HG02678 (cell line): ENCODE measurements around the gene RAF1.

Experiments used
- ATAC-seq: cut with Tn5 transposase; IDR thresholded peaks from one replicate; pipeline ENCODE4 v1.9.1; 2021; ENCODE audit warnings: mild to moderate bottlenecking, moderate library complexity; ENCODE audit not compliant: unreplicated experiment

Gene RAF1

GRCh38 chr3:12598890-12599289 is 65.0 kb downstream of the RAF1 start:
- no peak for ATAC-seq

- no peak for ATAC-seq
These were observed 70.4 kb downstream of the RAF1 start for GRCh38 chr3:12593473-12593872.

- no peak for ATAC-seq
These were observed 71.8 kb downstream of the RAF1 start for GRCh38 chr3:12591997-12592715.

- no peak for ATAC-seq
These were observed 72.5 kb downstream of the RAF1 start for GRCh38 chr3:12591456-12591855.

- ATAC-seq = no peak
These were observed 73.8 kb downstream of the RAF1 start for GRCh38 chr3:12590096-12590495.

- ATAC-seq = no peak
These were observed 75.6 kb downstream of the RAF1 start for GRCh38 chr3:12588039-12589009.

GRCh38 chr3:12586403-12586802 is 77.5 kb downstream of the RAF1 start:
- ATAC-seq = no peak

GRCh38 chr3:12585970-12586369 is 77.9 kb downstream of the RAF1 start:
- ATAC-seq = no peak

- ATAC-seq = no peak
These were observed 78.7 kb downstream of the RAF1 start for GRCh38 chr3:12585181-12585580.

- no peak for ATAC-seq
These were observed 79.8 kb downstream of the RAF1 start for GRCh38 chr3:12584083-12584482.

GRCh38 chr3:12583280-12583679 is 80.6 kb downstream of the RAF1 start:
- ATAC-seq = no peak

GRCh38 chr3:12582730-12583129 is 81.2 kb downstream of the RAF1 start:
- ATAC-seq = no peak

GRCh38 chr3:12579905-12580304 is 84.0 kb downstream of the RAF1 start:
- ATAC-seq = no peak

GRCh38 chr3:12579456-12579855 is 84.5 kb downstream of the RAF1 start:
- no peak for ATAC-seq

GRCh38 chr3:12578742-12579141 is 85.2 kb downstream of the RAF1 start:
- no peak for ATAC-seq

- no peak for ATAC-seq
These were observed 86.5 kb downstream of the RAF1 start for GRCh38 chr3:12577379-12577778.

- ATAC-seq = no peak
These were observed 89.3 kb downstream of the RAF1 start for GRCh38 chr3:12574661-12575060.

GRCh38 chr3:12574131-12574530 is 89.8 kb downstream of the RAF1 start:
- ATAC-seq = no peak

- no peak for ATAC-seq
These were observed 91.9 kb downstream of the RAF1 start for GRCh38 chr3:12571986-12572385.

- no peak for ATAC-seq
These were observed 94.1 kb downstream of the RAF1 start for GRCh38 chr3:12569836-12570235.

- no peak for ATAC-seq
These were observed 95.2 kb downstream of the RAF1 start for GRCh38 chr3:12568747-12569146.

GRCh38 chr3:12566976-12567375 is 96.9 kb downstream of the RAF1 start:
- no peak for ATAC-seq
